ENCODE measurements around the gene CEP250. TPM values are rescaled to one million over a fixed set of nuclear protein-coding genes. Genes with fewer than 3 reads are reported as not detected.

Gene CEP250
- total RNA-seq, 1 experiment from 2014 or later = 63.6 TPM

- Histone ChIP-seq H3K4me2 (no peak overlapping the region), H3K36me3 (ENCODE audit: low read depth) (peaks cover 25% of the 10 kb centered on the region), H3K27me3 (ENCODE audit: insufficient read depth, low read depth) (no peaks in the 10 kb centered on the region), H3K4me1 (replicated peaks; ENCODE audit: insufficient read depth) (no peaks in the 10 kb centered on the region), H3K9me3 (ENCODE audit: insufficient read depth, low read depth) (no peaks in the 10 kb centered on the region), H3K9me2 (ENCODE audit: insufficient read depth) (no peaks in the 10 kb centered on the region), H3K27ac (no peak overlapping the region), H2AFZ (no peak overlapping the region), H4K20me1 (ENCODE audit: insufficient read depth) (no peaks in the 10 kb centered on the region), H3K4me3 (no peak overlapping the region), H3F3A (ENCODE audit: insufficient read depth, low read depth) (no peaks in the 10 kb centered on the region), H3K79me2 (ENCODE audit: low read depth) (no peaks in the 10 kb centered on the region)
- BruUV-seq (replicated peaks) = no TSS peak
- TF ChIP-seq CTCF (conservative IDR thresholded peaks at IDR 0.05) = no peak
- TF ChIP-seq EZH2 (IDR thresholded peaks at IDR 0.05; ENCODE audit: low read depth) = no peak
- no peak for DNase-seq
- CTCF ChIA-PET = no interaction called here
- POLR2A ChIA-PET (ENCODE audit: unreplicated experiment) = interaction anchor here (0.6 kb wide), 2 partner anchors 21 to 375 kb away, joined by 5 to 7 read pairs; no protein-coding TSS in a partner anchor
- intact Hi-C loops (cut with micrococcal nuclease; ENCODE audit: unreplicated experiment) = no loop called here
Measured at GRCh38 chr20:35478804-35479472, 23.5 kb downstream of the CEP250 start.

- no peaks in the 10 kb centered on the region for H3F3A ChIP-seq (ENCODE audit: insufficient read depth, low read depth)
- H3K4me3 ChIP-seq = no peak overlapping the region
- CTCF ChIA-PET = interaction anchor here (1.2 kb wide), 1 partner anchor 190 kb away, joined by 3 read pairs; no protein-coding TSS in a partner anchor
- H3K9me3 ChIP-seq (ENCODE audit: insufficient read depth, low read depth) = no peaks in the 10 kb centered on the region
- no peaks in the 10 kb centered on the region for H3K79me2 ChIP-seq (ENCODE audit: low read depth)
- intact Hi-C loops (cut with micrococcal nuclease; ENCODE audit: unreplicated experiment) = no loop called here
- H3K4me1 ChIP-seq (replicated peaks; ENCODE audit: insufficient read depth) = no peaks in the 10 kb centered on the region
- TF ChIP-seq EZH2 (IDR thresholded peaks at IDR 0.05; ENCODE audit: low read depth) (no peak), CTCF (conservative IDR thresholded peaks at IDR 0.05) (no peak)
- no peak overlapping the region for H3K4me2 ChIP-seq
- BruUV-seq (replicated peaks) = no TSS peak
- H3K36me3 ChIP-seq (ENCODE audit: low read depth) = peaks cover 25% of the 10 kb centered on the region
- no peaks in the 10 kb centered on the region for H3K9me2 ChIP-seq (ENCODE audit: insufficient read depth)
- no peaks in the 10 kb centered on the region for H3K27me3 ChIP-seq (ENCODE audit: insufficient read depth, low read depth)
- H2AFZ ChIP-seq = no peak overlapping the region
- no peaks in the 10 kb centered on the region for H4K20me1 ChIP-seq (ENCODE audit: insufficient read depth)
- POLR2A ChIA-PET (ENCODE audit: unreplicated experiment) = interaction anchor here (0.6 kb wide), 1 partner anchor 20 kb away, joined by 5 read pairs; no protein-coding TSS in a partner anchor
- no peak overlapping the region for H3K27ac ChIP-seq
- no peak for DNase-seq
Measured at GRCh38 chr20:35479798-35480197, 24.4 kb downstream of the CEP250 start.

- CTCF ChIA-PET = no interaction called here
- no peaks in the 10 kb centered on the region for H3K9me3 ChIP-seq (ENCODE audit: insufficient read depth, low read depth)
Measured at GRCh38 chr20:35487479-35487878, 32.1 kb downstream of the CEP250 start.

More at GRCh38 chr20:35487479-35487878, 32.1 kb downstream of the CEP250 start:
- POLR2A ChIA-PET (ENCODE audit: unreplicated experiment) = no interaction called here
- Histone ChIP-seq H3K36me3 (ENCODE audit: low read depth) (peaks cover 30% of the 10 kb centered on the region; the same call in 1 of the 2 replicates), H3K9me2 (ENCODE audit: insufficient read depth) (no peaks in the 10 kb centered on the region), H3K4me1 (replicated peaks; ENCODE audit: insufficient read depth) (no peaks in the 10 kb centered on the region), H3F3A (ENCODE audit: insufficient read depth, low read depth) (no peaks in the 10 kb centered on the region; the same call in 1 of the 2 replicates), H2AFZ (no peak overlapping the region), H3K79me2 (ENCODE audit: low read depth) (no peaks in the 10 kb centered on the region), H3K27ac (no peak overlapping the region), H3K4me2 (no peak overlapping the region), H3K4me3 (no peak overlapping the region), H3K27me3 (ENCODE audit: insufficient read depth, low read depth) (no peaks in the 10 kb centered on the region), H4K20me1 (ENCODE audit: insufficient read depth) (0 out of 2 replicates have a peak, but pooled peaks cover 3% of the 10 kb centered on the region)
- no peak for TF ChIP-seq CTCF (conservative IDR thresholded peaks at IDR 0.05)
- TF ChIP-seq EZH2 (IDR thresholded peaks at IDR 0.05; ENCODE audit: low read depth) = no peak
- no peak for DNase-seq
- no TSS peak for BruUV-seq (replicated peaks)
- intact Hi-C loops (cut with micrococcal nuclease; ENCODE audit: unreplicated experiment) = no loop called here

All from PC-9 (cell line).